GM19240 (cell line): Measurements from ENCODE around the gene LTBR.

Source experiments
- DNase-seq: peaks from one replicate; pipeline ENCODE4 v3.0.0; 2011; ENCODE audit warnings: low spot score; ENCODE audit not compliant: insufficient read length

LTBR gene

DNA sequence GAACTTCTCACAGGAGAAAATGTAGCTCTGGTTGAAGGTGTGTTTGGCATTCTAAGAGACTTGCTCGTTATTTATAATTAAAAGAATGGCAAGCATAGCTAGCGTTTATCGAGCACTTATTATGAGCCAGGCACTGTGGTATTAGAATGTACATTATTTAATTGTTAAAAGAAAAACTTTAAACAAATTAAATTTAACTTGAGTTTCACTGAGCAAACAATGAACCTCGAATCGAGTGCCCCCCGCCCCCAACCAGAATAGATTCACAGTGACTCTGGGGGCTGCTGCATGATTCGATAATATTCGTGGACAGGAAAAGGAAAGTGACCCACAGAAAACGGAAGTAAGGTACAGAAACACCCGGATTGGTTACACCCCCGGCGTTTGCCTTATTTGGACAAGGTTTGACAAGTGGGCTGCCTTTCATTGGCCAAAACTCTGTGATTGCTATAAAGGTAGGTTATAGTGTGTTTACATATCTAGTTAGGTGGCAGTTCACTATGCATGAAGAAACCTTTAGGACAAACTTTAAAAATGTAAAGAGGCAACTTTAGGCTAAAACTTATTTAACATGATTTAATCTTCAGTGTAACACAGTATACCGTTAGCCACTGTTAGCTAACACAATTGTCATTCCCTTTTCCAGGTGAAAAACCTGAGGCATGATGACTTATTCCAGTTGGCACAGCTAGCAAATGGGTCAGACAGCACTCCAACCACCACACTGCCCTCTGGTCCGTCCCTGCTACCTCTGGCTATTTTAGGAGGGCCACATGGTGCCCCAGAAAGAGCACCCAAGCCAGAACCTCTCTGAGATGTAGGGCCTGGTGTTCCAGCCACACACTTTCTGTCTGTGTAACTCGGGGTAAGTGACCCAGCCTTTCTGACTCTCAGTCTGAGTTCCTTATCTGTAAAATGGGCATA is 15.7 kb upstream of the LTBR start:
- DNase-seq = no peak

DNA sequence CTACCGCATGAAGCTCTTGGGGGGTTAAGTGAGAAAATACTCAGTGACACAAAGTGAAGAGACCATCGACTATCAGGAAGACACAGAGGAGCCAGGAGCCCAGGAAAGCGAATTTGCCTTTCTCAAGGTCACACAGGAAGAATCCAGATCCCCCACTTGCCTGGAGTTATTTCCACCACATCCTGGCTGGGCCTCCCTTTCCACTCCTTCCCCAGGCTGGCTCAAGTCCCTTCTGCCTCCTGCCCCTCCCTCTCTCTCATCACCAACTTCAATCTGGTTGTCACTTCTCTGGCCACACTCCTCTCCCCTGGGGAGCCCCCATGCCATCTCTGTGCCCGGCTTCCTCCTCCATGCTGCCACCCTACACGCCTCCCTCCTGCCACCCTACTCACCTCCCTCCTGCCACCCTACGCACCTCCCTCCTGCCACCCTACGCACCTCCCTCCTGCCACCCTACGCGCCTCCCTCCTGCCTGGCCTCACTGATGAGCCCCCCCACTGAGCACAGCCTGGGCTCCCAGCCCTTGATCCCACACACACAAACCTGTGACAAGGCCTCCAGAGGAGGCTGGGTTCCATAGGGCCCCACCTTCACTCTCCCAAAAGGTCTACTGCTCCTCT is 14.9 kb upstream of the LTBR start:
- no peak for DNase-seq

DNA sequence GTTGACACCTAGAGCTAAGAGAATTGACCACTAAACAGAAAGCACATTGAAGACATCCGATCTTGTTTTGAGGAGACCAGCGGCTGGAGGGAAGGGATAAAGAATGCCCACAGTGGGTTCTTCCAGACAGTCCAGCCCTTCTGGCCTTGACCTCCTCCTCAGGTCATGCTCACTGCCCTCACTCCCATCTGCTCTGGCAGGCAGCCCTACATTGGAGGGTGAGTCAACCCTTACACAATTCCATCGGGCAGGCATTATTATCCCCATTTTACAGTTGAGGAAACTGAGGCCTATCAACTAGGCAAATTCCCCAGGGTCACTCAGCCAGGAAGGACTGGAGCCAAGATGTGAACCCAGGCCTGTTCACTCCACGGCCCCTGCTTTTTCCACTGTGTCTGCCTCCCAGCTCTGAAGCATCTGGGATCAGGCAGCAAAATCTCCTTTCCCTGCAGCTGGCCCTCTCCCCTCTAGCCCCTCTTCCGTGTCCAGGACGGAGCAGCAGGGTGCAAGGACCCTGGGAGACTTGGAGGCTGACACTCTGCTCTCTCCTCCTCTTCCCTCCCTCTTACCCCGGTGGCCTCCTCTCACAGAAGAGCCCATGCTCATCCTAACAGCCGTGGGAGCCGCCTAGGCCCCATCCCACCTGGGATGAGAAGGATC is 13.9 kb upstream of the LTBR start:
- DNase-seq = no peak

GRCh38 chr12:6370576-6370935 is 13.4 kb upstream of the LTBR start:
- no peak for DNase-seq

DNA sequence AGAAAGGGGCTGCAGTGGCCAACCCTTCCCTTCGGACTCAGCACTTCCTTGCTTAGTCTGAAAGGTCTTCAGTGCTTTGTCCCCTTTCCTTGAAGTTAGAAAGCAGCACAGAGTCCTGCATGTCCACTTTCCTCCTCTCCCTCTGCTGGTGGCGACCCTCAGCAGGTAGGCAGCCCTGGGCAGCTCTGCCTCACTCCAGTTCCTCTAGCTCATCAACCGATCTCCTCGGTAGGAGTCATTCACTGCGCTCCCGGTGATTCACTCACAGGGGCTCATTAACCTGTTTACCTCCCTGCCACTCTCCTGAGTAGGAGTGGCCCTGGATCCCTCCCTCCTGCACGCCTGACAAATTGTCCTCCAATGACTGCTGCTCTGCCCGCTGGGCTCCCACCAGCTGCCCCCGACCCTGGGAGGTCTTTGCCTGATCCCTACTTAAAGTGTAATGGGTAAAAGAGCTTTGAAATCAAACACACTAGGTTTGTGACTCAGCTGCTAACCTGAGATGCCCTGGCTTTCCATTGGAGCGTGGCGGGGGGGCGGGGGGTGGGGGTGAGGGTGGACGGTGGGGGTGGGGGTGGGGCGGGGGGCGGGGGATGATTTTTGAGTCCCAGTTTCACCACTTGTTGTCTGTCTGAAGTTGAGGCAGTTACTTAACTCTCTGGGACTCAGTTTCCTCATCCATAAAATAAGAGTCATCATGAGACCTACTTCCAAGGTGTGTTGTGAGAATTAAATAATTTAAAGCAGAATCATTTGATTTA is 12.8 kb upstream of the LTBR start:
- DNase-seq = no peak

DNA sequence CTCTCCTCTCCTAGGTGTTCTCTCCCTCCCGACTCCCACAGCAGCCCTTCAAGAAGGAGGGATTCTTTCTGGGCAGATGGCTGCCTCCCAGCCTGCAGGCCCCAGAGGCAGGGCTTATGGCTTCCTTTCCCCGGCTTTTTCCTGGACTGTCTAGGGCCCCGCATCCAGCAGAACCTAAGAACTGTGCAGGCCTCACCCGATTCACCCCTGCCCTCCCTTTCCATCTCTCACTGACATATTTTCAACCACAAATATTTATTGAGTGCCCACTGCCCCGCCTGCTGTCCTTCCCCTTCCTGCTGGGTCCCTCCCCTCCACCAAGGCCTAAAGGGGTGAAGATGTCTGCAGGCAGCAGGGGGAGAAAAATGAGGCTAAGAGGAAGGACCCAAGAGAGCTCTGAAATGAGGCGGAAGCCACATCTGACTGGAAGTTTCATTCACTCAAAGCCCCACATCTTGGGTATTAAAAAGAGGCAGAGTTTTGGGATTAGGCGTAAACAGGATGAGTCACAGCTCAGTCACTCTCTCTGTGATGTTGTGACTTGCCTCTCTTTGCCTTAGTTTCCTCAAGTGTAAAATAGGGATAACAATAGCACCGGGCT is 11.5 kb upstream of the LTBR start:
- no peak for DNase-seq

DNA sequence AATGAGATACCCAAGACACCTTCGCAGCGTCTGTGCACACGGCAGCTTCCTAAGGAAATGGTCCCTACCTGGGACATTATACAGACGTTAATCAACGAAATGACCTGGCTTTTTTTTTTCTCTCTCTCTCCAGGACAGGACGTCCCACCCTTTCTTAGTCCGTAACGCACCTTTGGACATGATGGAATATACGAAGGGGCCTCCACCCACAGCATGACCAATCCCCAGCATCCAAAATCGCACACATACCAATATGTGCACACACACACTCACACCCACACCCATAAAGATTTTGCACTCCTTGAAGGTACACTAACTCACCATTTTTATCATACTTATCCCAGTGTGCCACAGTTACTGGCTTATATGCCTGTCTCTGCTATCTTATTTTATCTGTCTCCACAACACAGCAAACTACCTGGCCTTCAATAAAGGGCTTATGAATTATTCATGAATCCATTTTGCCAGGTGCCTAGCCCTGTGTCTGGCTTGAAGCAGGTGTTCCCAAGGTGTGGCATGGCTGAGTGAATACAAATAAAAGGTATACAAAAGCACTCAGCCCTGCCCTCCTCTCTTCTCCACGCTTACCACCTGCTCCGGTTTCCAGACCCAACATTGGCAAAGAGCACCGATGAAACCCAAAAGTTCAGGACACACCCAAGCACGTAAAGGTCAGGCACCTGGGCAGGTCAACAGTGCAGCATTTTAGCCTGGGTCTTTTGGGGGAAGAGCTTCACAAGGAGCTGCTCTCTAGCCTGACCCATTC is 10.8 kb upstream of the LTBR start:
- no peak for DNase-seq

- DNase-seq = no peak
Observed at GRCh38 chr12:6374028-6374785, 9.8 kb upstream of the LTBR start.

GRCh38 chr12:6374786-6375160 is 9.2 kb upstream of the LTBR start:
- no peak for DNase-seq

- no peak for DNase-seq
Observed at GRCh38 chr12:6375269-6376078, 8.5 kb upstream of the LTBR start, which contains the start of gene SCNN1A. Gene SCNN1A (minus strand): TSS chr12:6375563. CDS start chr12:6374783, 780 bp downstream.

GRCh38 chr12:6376079-6376869 is 7.7 kb upstream of the LTBR start:
- no peak for DNase-seq

DNA sequence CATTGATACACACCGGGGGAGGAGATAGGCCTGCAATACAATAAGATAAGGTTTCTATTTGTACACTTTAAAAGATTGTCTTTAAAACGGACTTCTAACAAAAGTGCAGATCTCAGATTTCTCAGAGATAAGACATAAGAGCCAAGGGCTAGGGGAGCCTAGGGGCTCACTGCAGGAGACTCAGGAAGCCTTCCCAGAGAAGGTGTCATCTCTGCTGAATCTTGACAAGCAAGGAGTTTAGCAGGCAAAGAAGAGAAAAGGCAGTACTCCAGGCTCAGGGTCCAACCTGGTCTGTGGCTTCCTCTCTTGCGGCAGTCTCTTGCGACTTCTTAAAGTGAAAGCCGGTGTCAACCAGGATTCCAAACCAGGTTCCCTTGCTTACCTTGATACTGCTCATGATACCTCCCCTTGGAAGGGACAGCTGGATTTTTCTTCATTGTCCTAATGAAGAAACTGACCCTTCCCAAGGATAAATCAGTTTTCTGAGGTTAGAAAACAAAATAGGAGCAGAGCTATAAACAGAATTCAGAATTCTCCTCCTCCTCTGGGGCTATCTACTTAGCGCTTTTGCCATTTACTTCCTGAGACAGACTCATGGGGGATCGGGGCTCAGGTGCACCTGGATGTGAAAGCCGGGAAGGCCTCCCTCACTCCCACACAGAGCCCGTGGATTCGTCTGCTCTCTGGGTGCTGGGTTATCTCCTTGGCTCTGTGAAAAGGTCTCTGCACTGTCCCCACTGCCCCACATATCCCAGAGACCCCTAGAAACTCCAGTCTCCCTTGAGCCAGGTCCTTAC is 6.9 kb upstream of the LTBR start:
- no peak for DNase-seq

GRCh38 chr12:6377667-6377994 is 6.3 kb upstream of the LTBR start:
- DNase-seq = no peak

GRCh38 chr12:6378709-6379472 is 5.1 kb upstream of the LTBR start:
- no peak for DNase-seq

- no peak for DNase-seq
Observed at GRCh38 chr12:6380141-6381121, 3.5 kb upstream of the LTBR start.
